Fibroblast of mammary gland (primary cell): ENCODE results near the gene CAMKMT.

ENCODE experiments used
- DNase-seq: peaks from one replicate; pipeline ENCODE4 v3.0.0-alpha.2; 2010; ENCODE audit warnings: low read depth
- H3K4me3 ChIP-seq: 2 replicates; pipeline ENCODE4 v1.5.1; 2011; ENCODE audit warnings: low read depth, mild to moderate bottlenecking, low read length, moderate library complexity; ENCODE audit not compliant: control insufficient read depth
- CTCF ChIP-seq: conservative IDR thresholded peaks from 2 replicates; pipeline ENCODE4 v1.5.1; 2011; ENCODE audit warnings: low read depth, low read length, inconsistent platforms; ENCODE audit not compliant: control insufficient read depth, insufficient read depth

CAMKMT gene

GRCh38 chr2:44566059-44566458 is 204.3 kb downstream of the CAMKMT start:
- DNase-seq, result no peak
- H3K4me3 ChIP-seq, result no peak overlapping the region
- no peak for TF ChIP-seq CTCF

GRCh38 chr2:44569491-44569890 is 207.7 kb downstream of the CAMKMT start:
- no peak overlapping the region for H3K4me3 ChIP-seq
- no peak for DNase-seq
- TF ChIP-seq CTCF, result no peak

GRCh38 chr2:44570271-44570670 is 208.5 kb downstream of the CAMKMT start:
- no peak for TF ChIP-seq CTCF
- DNase-seq, result no peak
- no peak overlapping the region for H3K4me3 ChIP-seq

- TF ChIP-seq CTCF, result no peak
- no peak overlapping the region for H3K4me3 ChIP-seq
- DNase-seq, result no peak
These were observed 209.0 kb downstream of the CAMKMT start for GRCh38 chr2:44570777-44571176.

- DNase-seq, result peak; percentile 49
- no peak for TF ChIP-seq CTCF
- no peak overlapping the region for H3K4me3 ChIP-seq
These were observed 210.6 kb downstream of the CAMKMT start for GRCh38 chr2:44572196-44572900.

GRCh38 chr2:44573996-44574395 is 212.2 kb downstream of the CAMKMT start:
- no peak overlapping the region for H3K4me3 ChIP-seq
- DNase-seq, result no peak
- no peak for TF ChIP-seq CTCF

- peak; percentile 87 for DNase-seq
- H3K4me3 ChIP-seq, result no peak overlapping the region
- no peak for TF ChIP-seq CTCF
These were observed 216.8 kb downstream of the CAMKMT start for GRCh38 chr2:44578471-44579093.
